D721Med (cell line): Measurements from ENCODE around the gene RYR2.
"Not testable (repeated sequence)": the region's sequence is repeated elsewhere in the genome, so short reads cannot be mapped to it uniquely, and the experiment has no call there.

ENCODE experiments used
- DNase-seq: peaks from one replicate; pipeline ENCODE4 v3.0.0; 2011; ENCODE audit warnings: low spot score; ENCODE audit not compliant: insufficient read length
- FAIRE-seq: peaks from 2 replicates; lab custom pipeline; 2011; peaks lifted over from hg19 to GRCh38; lab: Jason Lieb, UNC
- TF ChIP-seq, protein P1 (sequence below): IDR thresholded peaks from 2 replicates; pipeline ENCODE4 v1.5.1; 2012; ENCODE audit warnings: mild to moderate bottlenecking, control low read depth; ENCODE audit not compliant: insufficient read depth; ENCODE audit errors: missing control alignments

The RYR2 gene

DNA sequence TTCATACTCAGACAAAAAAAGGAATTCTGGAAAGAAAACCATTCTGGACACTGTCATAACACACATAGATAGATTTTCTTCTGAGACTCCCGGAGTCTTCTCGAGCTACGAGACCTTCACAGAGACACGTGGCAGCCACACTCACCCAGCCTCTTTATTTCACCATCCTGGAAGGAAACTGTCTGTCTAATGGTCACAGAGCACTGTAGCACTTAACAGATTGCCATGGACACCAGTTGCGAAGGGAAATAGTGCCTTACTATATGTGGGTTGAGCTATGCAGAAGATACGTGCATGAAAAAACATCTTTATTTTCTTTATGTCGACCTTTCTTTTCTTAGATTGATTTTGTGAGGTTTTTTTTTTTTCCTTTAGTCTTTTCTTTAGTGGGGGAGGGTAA lies 790.9 kb downstream of the RYR2 start:
- TF ChIP-seq, protein P1, sequence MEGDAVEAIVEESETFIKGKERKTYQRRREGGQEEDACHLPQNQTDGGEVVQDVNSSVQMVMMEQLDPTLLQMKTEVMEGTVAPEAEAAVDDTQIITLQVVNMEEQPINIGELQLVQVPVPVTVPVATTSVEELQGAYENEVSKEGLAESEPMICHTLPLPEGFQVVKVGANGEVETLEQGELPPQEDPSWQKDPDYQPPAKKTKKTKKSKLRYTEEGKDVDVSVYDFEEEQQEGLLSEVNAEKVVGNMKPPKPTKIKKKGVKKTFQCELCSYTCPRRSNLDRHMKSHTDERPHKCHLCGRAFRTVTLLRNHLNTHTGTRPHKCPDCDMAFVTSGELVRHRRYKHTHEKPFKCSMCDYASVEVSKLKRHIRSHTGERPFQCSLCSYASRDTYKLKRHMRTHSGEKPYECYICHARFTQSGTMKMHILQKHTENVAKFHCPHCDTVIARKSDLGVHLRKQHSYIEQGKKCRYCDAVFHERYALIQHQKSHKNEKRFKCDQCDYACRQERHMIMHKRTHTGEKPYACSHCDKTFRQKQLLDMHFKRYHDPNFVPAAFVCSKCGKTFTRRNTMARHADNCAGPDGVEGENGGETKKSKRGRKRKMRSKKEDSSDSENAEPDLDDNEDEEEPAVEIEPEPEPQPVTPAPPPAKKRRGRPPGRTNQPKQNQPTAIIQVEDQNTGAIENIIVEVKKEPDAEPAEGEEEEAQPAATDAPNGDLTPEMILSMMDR, result no peak
- DNase-seq (no peak), FAIRE-seq (no peak)

DNA sequence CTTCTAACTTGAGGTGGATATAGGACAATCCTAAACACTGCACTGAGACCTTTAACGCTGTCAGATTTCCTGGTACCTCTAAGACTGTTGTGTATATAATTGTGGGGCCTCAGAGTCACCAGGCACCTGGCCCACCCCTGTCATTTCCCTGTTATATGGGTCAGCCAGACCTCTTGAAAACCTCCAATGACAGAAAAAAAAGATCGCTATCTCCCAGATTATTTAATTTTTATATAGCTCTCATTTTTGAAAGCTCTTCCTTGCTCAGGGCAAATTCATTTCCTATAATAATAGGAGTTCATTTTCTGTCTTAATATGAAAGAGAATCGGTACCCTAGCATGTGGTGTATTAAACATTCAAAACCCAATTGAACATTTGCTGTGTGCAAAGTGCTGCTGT lies 792.1 kb downstream of the RYR2 start:
- FAIRE-seq, result no peak
- TF ChIP-seq, protein P1, result no peak
- DNase-seq, result no peak

DNA sequence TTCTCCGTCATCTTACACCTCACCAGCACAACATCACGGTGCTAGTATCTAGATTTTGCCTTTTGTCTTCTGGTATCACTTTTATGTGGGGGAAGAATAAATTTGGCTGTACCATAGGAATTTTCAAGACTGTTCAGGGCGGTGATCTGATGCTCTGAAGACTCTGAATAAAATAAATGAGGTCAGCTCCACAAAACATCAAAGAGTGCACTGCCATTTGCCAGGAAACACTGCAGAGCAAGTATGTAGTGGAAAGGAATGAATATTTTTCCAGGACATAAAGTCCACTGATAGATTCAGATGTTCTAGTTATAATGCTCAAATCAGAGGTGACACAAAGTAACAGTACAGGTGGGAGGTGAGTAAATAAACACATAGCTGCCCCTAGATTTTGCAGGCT lies 792.5 kb downstream of the RYR2 start:
- no peak for DNase-seq
- no peak for FAIRE-seq
- TF ChIP-seq, protein P1, result no peak

DNA sequence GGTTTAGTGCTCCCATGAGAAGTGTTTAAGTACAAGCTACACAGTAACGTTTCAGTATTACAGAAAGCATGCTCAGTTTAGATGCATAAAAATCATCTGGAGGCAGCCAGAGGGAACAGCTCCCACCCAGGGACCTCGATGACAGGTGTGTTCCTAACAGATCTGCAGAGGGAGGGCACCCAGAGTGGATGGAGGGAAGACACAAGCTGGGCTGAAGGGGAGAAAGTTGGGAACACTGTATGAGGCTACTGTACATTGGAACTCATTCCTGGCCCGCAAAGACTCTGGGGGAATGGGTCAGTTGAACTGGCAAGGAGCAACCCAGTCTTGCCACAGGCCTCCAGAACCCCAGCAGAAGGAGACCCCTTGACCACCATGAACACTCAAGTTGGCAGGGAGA lies 796.3 kb downstream of the RYR2 start:
- no peak for FAIRE-seq
- TF ChIP-seq, protein P1, result no peak
- no peak for DNase-seq

DNA sequence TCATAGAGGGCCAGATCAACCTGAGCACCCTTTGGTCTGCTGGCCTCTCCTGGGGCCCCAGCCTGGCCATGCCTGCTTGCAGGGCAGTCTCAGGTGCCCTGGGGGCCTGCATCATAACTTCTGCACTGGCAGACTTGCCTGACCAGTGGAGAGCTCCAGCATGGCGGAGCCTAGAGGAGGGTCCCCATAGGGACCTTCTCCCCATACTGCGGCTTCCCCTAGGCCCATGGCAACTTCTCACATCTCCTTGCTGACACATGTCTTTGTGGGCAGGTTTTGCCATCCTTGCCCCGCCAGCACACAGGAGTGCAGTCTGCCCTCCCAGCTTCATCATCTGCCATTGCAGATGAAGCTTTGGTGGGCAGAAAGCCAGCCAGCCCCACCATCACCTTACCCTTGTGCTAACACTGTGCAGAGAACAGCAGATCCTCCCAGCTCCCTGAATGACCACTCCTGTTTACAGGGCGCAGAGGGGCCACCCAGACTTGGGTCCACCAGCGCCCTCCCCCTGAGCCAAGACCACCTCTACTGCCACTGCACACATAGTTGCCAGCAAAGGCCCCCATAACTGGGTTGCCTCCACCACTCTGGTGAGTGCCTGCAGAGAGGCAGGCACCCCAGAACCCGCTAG lies 797.0 kb downstream of the RYR2 start:
- DNase-seq (no peak), FAIRE-seq (no peak)
- TF ChIP-seq, protein P1, result no peak

DNA sequence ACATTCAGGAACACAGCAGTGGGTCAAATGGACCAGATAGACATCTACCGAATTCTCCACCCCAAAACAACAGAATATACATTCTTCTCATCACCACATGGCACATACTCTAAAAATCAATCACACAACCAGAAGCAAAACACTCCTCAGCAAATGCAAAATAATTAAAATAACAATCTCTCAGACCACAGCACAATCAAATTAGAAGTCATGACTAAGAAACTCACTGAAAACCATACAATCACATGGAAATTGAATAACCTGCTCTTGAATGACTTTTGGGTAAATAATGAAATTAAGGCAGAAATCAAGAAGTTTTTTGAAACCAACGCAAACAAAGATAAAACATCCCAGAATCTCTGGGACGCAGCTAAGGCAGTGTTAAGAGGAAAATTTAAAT lies 799.5 kb downstream of the RYR2 start:
- TF ChIP-seq, protein P1, result no peak
- FAIRE-seq, result no peak

DNA sequence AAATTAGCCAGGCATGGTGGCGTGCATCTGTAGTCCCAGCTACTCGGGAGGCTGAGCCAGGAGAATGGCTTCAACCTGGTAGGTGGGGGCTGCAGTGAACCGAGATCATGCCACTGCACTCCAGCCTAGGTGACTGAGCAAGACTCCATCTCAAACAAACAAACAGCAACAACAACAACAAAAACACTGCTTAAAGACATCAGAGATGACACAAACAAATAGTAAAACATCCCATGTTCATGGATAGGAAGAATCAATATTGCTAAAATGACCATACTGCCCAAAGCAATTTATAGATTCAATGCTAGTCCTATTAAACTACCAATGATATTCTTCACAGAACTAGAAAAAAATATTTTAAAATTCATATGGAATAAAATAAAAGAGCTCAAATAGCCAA lies 801.5 kb downstream of the RYR2 start:
- not testable (repeated sequence) for FAIRE-seq

More for the DNA sequence above, 799.5 kb downstream of the RYR2 start:
- no peak for DNase-seq

More for the DNA sequence above, 801.5 kb downstream of the RYR2 start:
- DNase-seq, result not testable (repeated sequence)
